GM19025 (cell line): ENCODE measurements around the gene ATP6V1A.

Source experiments
- ATAC-seq: cut with Tn5 transposase; IDR thresholded peaks from one replicate; pipeline ENCODE4 v1.9.1; 2021; ENCODE audit warnings: mild to moderate bottlenecking, low read depth, moderate library complexity; ENCODE audit not compliant: unreplicated experiment

The ATP6V1A gene

DNA sequence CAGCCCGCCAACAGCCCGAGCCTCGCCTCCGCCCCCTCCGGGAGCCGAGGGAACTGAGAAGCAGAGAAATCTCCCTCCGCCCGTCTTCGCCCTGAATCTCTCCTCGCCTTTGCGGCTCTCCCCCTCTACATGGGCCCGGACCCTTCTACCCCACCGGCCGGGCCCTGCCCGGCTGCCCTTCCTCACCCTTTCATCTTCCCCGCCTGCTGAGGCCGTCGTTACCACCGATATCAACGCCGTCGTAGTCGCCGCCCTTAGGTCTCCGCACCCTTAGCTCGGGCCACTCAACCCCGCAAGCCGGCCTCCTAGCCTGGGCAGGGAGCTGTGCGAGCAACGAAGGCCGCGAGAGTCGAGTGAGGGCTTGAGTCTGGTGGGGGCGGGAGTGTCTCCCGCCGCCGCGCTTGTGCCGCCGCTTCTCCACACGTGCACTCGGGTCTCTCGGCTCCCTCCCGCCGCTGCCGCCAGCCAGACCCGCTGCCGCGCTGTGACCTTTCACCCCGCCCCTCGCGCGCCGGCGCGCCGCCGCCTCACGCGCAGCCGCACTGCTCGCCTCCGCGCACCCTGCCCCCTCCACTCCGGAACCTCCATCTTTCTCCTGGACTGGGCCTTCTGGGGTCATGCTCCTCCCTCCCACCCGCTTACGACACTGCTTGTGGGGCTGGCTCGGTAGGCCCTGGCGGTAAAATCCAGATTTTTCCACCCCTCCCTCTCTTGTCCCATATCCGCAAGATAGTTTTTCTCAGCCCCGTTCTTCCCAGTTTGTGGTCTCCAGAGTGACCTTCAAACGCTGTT is 883 bp upstream of the ATP6V1A start, which contains the start of gene NAA50:
TSS of gene NAA50 (minus strand) at position 494 of the 792 bp plus-strand sequence. CDS start at position 194, 300 bp downstream.
- ATAC-seq: peak; percentile 47

DNA sequence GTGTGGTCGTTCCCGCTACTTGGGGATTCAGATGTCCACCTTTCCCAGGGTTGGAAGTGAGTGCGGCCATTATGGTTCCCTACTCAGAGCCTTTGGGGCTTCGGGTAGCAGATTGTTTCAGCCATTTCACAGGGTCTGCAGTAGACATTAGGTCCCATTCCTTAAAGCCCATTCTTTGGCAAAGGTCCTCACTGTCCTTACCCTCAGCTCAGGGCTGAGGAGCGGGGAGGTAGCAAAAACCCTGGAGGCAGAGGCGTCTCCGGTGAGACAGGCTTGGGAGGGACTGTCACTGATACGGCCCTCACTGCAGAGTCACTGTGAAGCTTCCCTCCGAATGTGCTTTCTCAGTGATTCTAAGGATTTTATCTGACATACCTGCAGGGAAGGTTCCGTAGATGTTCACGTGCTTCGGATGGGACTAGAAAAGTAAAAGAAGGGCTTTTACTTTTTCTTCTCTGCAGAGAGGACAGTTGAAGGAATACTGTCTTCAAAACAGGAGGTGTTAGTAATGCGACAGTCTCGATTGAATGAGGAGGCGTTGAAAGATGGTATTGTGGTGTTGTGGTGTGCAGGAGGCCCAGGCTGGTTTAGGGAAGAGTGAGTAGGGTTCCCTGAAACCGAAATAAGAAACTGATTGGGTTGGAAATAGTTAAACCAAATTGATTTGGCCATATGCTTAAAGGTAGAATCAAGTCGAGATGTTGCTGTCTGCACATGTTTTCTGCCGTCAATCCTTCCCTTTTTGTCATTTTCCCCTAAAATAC is 630 bp downstream of the ATP6V1A start:
- ATAC-seq: no peak

DNA sequence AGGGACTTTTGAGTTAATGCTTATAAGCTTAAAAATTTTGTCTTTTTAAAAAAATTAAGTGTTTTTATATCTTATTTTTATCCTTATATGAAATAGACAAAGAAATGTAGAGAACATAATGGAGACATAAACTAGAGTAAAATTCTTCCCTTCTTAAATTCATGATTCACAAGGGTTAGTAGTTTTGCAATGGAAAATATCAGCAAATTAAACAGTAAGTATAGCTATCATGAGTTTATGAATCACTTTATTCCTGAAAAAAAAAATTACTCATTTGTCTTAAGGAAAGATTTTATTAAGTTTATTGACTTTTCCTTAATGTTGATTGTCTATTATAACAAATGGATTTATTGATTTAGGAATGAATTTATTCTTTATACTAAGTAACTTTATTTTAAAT is 4.3 kb downstream of the ATP6V1A start:
- no peak for ATAC-seq

DNA sequence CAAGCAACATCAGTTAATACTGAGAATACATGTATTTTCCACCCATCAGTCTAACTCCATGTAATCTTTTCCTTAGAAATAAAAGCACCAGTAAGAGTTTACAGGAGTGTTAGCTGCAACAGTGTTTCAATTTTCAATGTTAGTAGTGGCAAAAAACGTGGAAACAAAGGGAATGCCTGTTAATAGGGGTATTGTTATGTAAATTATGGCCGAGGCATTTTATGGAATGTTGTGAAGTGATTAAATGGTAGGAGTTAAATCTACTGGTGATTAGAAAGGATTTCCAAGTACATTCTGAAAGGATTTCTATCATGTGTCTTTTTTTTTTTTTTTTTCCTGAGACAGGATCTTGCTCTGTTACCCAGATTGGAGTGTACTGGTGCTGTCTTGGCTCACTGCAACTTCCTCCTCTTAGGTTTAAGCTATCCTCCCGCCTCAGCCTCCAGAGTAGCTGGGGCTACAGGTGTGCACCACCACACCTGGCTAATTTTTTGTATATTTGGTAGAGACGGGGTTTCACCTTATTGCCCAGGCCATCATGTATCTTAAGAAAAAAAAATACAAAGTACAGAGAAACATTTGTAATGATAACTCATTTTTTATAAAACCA is 6.6 kb downstream of the ATP6V1A start:
- ATAC-seq: no peak

DNA sequence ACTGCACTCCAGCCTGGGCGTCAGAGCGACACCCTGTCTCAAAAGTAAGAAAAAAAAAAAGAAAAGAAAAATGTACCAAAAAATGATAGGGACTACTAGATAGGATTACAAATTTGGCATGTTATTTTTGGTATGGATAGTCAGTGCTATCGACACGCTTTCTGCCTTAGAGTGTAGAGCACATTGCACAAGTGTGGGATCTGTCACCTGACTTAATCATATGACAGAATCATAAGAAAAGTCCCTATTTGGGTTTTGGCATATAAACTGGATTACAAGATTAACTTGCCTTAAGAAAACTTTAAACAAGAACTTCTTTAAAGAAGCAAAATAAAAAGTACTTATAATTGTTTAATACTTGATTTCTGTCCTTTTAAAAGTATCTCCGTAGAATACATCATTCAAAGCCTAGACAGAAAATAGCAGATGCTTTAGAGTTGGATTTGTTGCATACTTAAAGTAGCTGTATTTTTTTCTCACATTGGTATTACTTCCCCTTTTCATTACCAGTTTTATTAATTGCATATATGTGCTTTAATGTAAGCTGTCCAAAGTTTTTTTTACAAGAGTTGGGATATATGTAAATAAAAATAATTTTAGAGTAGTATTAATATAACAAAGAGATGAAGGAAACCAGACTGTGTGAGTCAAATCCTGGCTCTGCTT is 7.8 kb downstream of the ATP6V1A start:
- ATAC-seq: no peak

DNA sequence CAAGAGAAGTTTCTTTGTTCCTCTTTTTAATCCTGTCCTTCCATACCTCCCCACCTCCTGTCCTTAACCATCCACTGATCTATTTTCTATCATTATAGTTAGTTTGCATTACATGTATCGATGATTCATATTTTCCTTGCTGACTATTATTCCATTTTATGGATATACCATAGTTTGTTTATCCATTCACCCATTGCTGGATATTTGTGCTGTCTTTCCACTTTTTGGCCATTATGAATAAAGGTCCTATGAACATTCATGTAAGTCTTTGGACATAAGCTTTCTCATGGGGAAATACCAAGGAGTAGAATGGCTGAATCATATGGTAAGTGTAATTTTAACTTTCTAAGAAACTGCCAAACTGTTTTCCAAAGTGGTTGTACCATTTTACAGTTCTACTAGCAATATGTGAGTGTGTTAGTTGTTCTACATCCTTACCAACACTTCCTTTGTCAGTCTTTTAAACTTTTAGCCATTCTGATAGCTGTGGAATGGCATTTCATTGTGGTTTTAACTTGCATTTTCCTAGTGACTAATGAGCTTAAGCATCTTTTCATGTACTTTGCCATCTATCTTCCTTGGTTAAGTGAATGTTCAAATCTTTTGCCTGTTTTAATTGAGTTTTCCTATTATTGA is 11.7 kb downstream of the ATP6V1A start:
- no peak for ATAC-seq

DNA sequence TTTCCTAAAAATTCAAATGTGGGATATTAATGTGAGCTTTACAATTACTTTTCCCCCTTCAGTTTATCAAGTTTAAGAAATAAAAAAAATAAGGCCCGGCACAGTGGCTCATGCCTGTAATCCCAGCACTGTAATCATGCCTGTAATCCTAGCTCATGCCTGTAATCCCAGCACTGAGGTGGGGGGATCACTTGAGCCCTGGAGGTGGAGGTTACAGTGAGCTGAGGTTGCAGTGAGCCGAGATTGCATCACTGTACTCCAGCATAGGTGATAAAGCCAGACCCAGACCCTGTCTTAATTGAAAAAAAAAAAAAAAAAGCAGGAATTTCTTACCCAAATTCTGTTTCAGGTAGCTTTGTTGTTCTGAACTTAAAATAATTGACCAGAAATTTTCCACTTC is 17.9 kb downstream of the ATP6V1A start:
- ATAC-seq: no peak

DNA sequence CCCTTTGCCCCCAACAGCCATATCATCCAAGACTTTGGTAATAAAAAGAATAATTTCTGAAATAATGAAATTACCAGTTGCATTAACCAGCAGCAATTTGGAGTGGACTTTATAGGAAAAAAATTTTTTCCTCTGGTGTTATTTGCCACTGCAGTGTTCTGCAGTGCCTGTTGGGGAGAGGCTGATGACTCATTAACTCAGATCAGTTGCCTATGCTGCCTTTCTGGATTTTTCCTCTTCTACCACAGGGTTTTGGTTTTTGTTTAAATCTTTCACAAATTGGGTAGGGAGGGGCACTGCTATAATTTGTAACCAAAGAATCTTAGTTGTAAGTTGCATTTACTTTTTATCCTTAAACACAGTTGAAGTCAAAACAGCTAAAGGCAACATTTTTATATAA is 22.7 kb downstream of the ATP6V1A start:
- ATAC-seq: peak; percentile 61

DNA sequence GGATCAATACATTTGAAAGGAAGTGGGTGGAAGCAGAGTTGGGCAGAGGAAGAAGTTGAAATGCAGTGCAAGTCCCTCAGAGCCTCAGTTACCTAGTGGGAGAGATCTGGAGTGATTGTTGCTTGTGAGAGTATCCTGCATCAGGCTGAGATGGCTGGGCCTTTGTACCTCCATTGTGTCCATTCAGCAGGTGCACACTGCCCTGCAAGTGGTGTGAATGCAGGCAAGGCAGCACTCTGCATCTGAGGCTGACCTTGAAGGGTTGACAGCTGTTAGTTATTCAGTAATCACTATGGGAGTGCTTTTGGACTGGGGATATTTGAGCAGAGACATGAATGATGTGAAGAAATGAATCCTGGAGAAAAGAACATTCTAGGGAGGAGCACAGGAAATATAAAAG is 25.2 kb downstream of the ATP6V1A start:
- ATAC-seq: no peak

DNA sequence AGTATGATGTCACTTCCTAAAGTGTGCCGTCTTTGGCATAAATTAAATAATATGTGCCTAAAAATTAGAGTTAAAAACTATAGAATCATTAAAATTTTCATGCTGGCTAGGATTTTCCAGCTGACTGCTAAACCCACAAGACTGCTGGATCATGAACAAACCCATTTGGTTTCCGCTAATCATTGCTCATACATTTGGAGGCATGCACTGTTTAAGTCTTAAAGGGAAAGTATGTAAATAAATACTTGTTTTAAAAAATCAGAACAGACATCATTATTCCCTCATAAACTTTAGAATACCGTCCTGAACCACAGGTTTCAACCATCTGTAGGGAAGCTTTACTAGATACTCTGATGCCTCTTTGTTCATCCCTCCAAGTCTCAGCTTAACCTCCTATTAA is 26.5 kb downstream of the ATP6V1A start:
- no peak for ATAC-seq

DNA sequence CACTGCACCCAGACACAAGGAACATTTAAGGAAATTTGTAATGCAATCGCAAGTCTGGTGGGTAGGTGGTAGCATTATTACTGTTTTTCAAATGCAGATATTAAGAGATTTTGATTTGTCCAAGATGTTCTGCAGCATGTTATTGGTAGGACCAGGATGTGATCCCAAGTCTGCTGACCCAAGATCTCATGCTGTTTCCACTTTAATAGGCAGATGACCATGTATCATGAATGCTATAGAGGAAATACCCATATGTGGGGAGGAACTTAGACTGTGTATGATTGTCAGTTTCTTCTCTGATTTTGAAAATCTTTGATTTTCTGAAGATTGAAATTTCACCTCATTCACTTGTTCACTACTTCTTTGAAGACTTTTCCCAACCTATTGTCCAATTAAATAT is 28.7 kb downstream of the ATP6V1A start:
- no peak for ATAC-seq

DNA sequence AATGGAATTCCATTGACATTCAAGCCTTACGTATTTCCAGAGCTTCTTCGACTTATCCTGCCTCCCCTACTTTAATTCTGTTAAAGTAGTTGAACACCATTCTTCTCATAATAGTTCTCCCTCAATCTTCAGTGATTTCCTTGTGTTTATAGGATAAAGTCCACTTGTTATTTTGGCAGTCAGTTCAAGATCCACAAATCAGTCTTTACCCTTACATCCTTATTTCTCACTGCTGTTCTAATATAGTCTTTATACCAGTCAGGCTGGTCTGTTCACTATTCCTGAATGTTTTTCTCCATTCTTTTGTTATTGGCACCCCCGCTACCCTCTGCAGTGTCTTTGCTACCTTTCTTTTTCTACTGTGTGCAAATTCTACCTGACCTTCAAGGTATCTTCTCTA is 29.7 kb downstream of the ATP6V1A start:
- no peak for ATAC-seq

DNA sequence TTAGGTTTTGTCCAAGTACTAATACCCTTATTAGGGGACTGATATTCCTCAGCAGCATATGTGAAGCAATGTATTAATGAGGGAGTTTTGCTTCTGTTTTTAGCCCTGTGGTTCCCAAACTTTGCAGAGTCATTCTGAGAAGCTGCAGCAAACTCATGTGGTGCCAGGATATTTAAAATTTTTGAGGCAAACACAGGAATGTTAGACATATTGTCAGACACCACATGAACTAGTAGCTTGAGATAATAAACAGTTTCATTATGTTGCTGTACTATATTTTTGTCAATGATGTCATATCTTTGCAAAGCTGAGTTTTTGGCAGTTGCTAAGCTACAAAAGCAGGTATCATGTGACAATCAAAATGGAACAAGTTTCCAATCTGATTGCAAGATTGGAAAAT is 36.6 kb downstream of the ATP6V1A start:
- no peak for ATAC-seq

DNA sequence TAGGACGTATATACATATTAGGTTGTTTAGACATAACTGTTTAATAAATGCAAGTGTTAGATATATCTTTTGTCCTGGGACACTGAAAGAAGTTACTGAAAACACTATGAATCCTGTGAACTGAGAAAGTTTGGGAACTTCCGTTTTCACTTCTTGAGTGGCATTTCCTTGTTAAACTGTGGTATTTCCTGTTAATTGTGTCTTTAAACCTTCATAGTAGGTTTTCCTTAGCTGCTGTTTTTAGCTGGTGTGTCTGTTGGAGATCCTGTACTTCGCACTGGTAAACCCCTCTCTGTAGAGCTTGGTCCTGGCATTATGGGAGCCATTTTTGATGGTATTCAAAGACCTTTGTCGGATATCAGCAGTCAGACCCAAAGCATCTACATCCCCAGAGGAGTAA is 37.1 kb downstream of the ATP6V1A start:
- ATAC-seq: no peak

DNA sequence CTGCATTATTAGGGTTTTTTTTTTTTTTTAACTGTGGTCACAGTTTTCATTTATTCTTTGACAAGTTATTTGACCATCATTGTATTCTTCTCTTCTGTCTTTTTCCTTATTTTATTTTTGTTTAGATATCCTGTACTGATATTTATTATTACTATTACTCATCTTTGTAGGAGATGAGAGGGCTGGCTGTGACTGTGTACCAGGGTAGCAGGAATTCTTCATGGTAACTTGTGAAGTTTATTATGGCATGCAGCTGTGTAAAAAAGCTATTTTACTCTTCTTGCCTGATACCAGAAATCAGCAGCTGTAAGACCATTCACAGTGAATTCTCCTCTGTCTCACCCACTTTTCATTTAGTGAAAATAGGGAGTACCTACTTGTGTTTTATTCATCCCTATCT is 44.5 kb downstream of the ATP6V1A start:
- ATAC-seq: no peak

DNA sequence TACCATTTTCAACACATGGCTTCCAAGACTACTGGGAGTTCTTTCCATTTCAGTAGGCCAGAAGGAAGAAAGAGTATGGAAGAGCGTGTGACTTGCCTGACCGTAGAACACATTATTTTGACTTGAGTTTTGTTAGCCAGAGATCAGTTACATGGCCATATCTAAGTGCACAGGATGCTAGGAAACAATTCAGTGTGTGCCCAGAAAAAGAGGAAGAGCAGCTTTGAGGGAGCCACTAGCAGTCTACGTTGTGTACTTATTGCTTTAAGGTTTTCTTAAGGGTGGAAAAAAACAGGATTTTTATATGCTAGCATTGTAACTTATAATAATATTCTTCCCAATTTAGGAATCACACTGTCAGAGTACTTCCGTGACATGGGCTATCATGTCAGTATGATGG is 47.7 kb downstream of the ATP6V1A start:
- no peak for ATAC-seq

DNA sequence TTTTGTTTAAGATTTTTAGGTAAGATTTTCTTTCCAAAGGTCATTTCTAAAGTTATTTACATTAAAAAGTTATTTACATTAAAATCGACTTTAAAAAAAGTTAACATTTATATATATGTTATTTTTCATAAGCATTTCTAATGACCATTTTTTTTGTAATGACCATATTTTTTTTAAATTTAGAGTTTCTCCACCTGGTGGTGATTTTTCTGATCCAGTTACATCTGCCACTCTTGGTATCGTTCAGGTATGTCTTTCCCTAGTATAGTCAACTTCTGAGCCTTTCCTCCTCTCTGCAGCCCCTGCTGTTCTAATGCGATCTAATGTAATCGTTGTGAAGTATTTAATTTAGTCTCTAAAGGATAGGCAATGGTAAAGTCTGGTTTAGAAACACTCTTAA is 48.9 kb downstream of the ATP6V1A start:
- ATAC-seq: no peak

DNA sequence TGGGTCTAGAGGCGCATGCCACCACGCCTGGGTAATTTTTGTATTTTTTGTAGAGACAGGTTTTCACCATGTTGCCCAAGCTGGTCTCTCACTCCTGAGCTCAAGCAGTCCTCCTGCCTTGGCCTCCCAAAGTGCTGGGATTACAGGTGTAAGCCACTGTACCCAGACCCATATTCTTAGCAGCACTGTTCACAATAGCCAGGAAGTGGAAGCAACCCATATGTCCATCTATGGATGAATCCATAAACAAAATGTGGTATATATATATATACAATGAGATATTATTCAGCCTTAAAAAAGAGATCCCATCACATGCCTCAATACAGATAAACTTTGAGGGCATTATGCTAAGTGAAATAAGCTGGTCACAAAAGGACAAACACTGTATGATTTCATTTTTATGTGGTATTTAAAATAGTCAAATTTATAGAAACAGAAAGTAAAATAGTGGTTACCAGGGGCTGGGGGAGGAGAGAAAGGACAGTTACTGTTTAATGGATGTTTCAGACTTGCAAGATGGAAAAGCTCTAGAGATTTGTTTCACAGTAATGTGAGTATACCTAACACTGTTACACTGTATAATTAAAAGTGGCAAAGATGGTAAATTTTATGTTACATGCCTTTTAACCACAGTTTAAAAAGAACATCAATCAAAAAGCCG is 56.1 kb downstream of the ATP6V1A start:
- peak; percentile 68 for ATAC-seq

DNA sequence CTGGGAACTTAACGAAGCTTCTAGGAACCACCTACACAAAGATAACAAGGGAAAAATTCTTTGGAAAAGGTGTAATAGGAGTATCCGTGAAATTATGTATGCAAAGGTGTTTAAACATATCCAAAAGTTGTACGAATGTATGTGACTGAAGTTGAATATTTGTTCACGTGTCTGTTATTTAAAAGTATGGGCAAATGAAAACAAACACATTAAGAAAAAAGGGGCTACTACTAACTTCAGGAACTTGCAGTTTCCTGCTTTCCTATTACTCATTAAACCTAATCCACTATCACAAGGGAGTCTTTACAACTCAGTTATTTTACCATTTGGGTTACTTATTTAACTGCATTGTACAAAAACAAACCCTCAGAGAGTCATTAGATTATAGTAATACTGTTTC is 57.8 kb downstream of the ATP6V1A start:
- ATAC-seq: no peak

DNA sequence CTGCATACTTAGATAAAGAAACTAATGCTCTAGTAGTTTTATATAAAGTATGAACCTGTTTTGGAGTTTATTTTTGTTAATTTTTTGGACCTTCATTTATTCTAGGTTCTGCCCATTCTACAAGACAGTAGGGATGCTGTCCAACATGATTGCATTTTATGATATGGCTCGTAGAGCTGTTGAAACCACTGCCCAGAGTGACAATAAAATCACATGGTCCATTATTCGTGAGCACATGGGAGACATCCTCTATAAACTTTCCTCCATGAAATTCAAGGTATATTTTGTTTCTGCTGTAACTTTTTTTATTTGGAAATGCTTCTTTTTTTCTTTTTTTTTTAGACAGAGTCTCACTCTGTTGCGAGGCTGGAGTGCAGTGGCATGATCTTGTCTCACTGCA is 58.4 kb downstream of the ATP6V1A start:
- no peak for ATAC-seq
